Erythroblast (primary cell): ENCODE results near the gene SPPL2A.

Source experiments
- GATA1 ChIP-seq: IDR thresholded peaks from 2 replicates; pipeline ENCODE4 v1.6.1; 2011; ENCODE audit warnings: low read depth, mild to moderate bottlenecking, control low read depth, low read length, moderate library complexity
- POLR2A ChIP-seq: IDR thresholded peaks from 2 replicates; pipeline ENCODE4 v1.6.1; 2011; ENCODE audit warnings: mild to moderate bottlenecking, low read length

GRCh38 chr15:50800715-50801114 lies 35.2 kb upstream of the SPPL2A start:
- TF ChIP-seq POLR2A = no peak
- TF ChIP-seq GATA1 = no peak
